Neutrophil (primary cell): ENCODE results near the gene ZNF467.

Experiments used
- H3K27ac ChIP-seq: fragments of 200-600 bp; sonication (generic); 2 replicates; pipeline ENCODE4 v1.5.1; 2016; ENCODE audit warnings: mild to moderate bottlenecking, moderate library complexity
- H3K27me3 ChIP-seq: fragments of 200-600 bp; sonication (generic); 2 replicates; pipeline ENCODE4 v1.6.0; 2016; ENCODE audit warnings: mild to moderate bottlenecking
- H3K36me3 ChIP-seq: fragments of 200-600 bp; sonication (generic); 2 replicates; pipeline ENCODE4 v1.5.1; 2017
- H3K4me1 ChIP-seq, 2 experiments: fragments of 200-600 bp in 1 of 2; sonication (generic) in 1 of 2; 1 replicate in 1 of 2; 2 replicates in 1 of 2; pipeline versions ENCODE4 v1.5.1 to v1.6.1; 2013 to 2016; ENCODE audit warnings: low read depth in 1 of 2, low read length in 1 of 2, mild to moderate bottlenecking in 1 of 2, moderate library complexity in 1 of 2; ENCODE audit not compliant: control insufficient read depth in 1 of 2, insufficient read depth in 1 of 2
- H3K4me3 ChIP-seq, 2 experiments: fragments of 200-600 bp in 1 of 2; sonication (generic) in 1 of 2; 1 replicate in 1 of 2; 2 replicates in 1 of 2; pipeline ENCODE4 v1.5.1; 2013 to 2016; ENCODE audit warnings: low read depth in 1 of 2, low read length in 1 of 2, mild to moderate bottlenecking in 1 of 2, moderate library complexity in 1 of 2
- H3K9me3 ChIP-seq: fragments of 200-600 bp; sonication (generic); 2 replicates; pipeline ENCODE4 v1.5.1; 2016
- TF ChIP-seq, protein P1 (sequence below): fragments of 200-600 bp; sonication (generic); IDR thresholded peaks from 2 replicates; pipeline ENCODE4 v1.5.1; 2016; ENCODE audit warnings: antibody characterized with exemption

The ZNF467 gene

DNA sequence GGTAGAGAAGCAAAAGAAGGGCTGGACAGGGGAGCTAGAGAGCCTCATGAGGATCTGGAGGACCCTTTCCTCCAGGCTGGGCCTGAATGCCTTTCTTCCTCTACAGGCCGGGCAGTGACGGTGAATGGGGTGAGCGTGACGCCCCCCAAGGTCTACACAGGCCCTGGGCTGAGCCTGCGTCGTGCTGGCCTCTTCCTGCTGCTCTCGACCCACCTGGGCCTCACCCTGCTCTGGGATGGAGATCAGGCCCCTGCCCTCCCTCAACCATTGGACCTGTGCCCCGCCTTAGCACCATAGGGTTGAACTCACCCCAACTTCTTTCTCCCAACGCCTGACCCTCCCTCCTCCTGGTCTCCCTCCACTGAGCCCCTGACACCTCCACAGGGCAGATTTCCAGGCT is 12.6 kb upstream of the ZNF467 start:
- H3K4me1 ChIP-seq: peaks cover 3 to 7% of the 10 kb centered on the region in 2 experiments
- peaks cover 68% of the 10 kb centered on the region for H3K27me3 ChIP-seq
- no peaks in the 10 kb centered on the region for H3K9me3 ChIP-seq
- no peaks in the 10 kb centered on the region for H3K36me3 ChIP-seq
- no peak overlapping the region for H3K4me3 ChIP-seq
- H3K27ac ChIP-seq: no peak overlapping the region
- TF ChIP-seq, protein P1, sequence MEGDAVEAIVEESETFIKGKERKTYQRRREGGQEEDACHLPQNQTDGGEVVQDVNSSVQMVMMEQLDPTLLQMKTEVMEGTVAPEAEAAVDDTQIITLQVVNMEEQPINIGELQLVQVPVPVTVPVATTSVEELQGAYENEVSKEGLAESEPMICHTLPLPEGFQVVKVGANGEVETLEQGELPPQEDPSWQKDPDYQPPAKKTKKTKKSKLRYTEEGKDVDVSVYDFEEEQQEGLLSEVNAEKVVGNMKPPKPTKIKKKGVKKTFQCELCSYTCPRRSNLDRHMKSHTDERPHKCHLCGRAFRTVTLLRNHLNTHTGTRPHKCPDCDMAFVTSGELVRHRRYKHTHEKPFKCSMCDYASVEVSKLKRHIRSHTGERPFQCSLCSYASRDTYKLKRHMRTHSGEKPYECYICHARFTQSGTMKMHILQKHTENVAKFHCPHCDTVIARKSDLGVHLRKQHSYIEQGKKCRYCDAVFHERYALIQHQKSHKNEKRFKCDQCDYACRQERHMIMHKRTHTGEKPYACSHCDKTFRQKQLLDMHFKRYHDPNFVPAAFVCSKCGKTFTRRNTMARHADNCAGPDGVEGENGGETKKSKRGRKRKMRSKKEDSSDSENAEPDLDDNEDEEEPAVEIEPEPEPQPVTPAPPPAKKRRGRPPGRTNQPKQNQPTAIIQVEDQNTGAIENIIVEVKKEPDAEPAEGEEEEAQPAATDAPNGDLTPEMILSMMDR: no peak

DNA sequence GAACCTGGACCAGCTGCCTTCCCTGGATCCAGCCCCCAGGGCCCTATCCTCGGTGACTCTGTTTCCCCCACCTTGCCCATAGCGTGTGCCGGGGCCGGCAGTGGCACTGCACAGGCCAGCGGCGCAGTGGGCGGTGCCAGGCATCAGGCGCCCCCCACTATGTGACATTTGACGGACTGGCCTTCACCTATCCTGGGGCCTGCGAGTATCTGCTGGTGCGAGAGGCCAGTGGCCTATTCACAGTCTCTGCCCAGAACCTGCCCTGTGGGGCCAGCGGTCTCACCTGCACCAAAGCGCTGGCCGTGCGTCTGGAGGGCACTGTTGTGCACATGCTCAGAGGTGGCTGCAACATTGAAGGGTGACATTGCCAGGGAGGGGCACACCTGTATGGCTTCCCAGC is 12.0 kb upstream of the ZNF467 start:
- TF ChIP-seq, protein P1: no peak
- H3K27me3 ChIP-seq: peaks cover 63% of the 10 kb centered on the region
- no peaks in the 10 kb centered on the region for H3K9me3 ChIP-seq
- H3K36me3 ChIP-seq: no peaks in the 10 kb centered on the region
- peaks cover 3 to 7% of the 10 kb centered on the region in 2 experiments for H3K4me1 ChIP-seq
- no peak overlapping the region for H3K4me3 ChIP-seq
- no peak overlapping the region for H3K27ac ChIP-seq

DNA sequence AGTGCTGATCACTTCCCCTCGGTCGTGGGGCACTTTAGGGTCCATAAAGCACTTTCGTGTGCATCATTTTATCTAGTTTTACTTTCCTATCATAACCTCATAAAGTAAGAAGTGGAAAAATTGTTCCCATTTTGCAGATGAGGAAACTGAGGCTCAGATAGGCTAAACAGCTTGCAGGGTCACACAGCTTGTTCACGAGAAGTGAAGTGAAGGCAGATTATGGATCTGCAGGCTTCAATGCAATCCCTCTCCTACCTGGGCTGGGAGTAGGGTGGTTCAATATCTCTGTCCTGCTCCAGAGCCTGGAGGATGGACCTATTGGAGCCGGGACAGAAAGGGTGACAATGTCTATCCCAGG is 10.8 kb upstream of the ZNF467 start:
- no peak overlapping the region for H3K27ac ChIP-seq
- no peaks in the 10 kb centered on the region for H3K4me1 ChIP-seq
- TF ChIP-seq, protein P1: no peak
- peaks cover 51% of the 10 kb centered on the region for H3K27me3 ChIP-seq
- no peaks in the 10 kb centered on the region for H3K36me3 ChIP-seq
- H3K4me3 ChIP-seq: no peak overlapping the region
- H3K9me3 ChIP-seq: no peaks in the 10 kb centered on the region

DNA sequence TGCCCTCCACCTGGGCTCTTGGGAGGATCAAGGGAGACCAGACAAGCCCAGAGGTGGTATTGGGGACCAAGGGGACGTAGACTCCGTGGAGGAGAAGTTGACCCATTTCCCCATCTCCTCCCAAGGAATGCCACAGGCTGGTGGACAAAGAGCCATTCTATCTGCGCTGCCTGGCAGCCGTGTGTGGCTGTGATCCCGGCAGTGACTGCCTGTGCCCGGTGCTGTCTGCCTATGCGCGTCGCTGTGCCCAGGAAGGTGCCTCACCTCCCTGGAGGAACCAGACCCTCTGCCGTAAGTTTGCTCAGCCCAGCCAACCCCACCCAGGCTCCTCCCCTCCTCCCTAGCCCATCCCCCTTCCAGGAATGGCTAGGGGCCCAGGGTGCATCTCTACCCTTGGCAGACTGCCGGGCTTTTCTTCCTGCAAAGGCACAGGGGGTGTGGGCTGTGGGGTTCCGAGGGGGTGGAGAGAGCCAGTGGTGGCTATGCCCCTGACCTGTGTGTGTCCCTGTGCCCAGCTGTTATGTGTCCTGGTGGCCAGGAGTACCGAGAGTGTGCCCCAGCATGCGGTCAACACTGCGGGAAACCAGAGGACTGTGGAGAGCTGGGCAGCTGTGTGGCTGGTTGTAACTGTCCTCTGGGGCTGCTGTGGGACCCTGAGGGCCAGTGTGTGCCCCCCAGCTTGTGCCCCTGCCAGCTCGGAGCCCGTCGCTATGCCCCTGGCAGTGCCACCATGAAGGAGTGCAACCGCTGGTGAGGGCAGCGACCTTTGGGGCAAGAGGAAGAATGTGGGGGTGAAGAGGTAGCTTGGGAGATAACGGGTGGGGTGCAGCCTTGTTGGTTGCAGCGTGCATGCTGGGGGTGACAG is 10.2 kb upstream of the ZNF467 start:
- Histone ChIP-seq H3K36me3 (no peaks in the 10 kb centered on the region), H3K4me3 (no peak overlapping the region), H3K27me3 (peaks cover 45% of the 10 kb centered on the region), H3K27ac (no peak overlapping the region), H3K9me3 (no peaks in the 10 kb centered on the region), H3K4me1 (no peaks in the 10 kb centered on the region)
- TF ChIP-seq, protein P1: no peak

DNA sequence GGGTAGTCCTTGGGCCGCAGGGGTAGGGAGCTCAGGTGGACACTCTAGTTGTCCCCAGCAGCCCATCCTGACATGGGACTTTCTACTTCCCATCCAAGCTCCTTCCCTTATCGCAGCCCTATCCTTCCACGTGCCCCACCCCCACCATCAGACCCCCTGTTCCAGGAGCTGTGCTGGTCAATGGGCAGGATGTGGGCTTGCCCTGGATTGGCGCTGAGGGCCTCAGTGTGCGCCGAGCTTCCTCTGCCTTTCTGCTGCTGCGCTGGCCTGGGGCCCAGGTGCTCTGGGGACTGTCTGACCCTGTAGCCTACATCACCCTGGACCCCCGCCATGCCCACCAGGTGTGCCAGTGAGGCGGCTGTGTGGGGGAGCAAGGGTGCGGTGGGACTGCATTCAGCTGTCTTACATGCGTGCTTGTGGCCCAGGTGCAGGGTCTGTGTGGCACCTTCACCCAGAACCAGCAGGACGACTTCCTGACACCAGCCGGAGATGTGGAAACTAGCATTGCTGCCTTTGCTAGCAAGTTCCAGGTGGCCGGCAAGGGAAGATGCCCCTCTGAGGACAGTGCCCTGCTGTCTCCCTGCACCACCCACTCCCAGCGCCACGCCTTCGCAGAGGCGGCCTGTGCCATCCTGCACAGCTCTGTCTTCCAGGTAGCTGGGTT is 9.4 kb upstream of the ZNF467 start:
- H3K9me3 ChIP-seq: no peaks in the 10 kb centered on the region
- H3K4me3 ChIP-seq: no peak overlapping the region
- no peaks in the 10 kb centered on the region for H3K4me1 ChIP-seq
- TF ChIP-seq, protein P1: no peak
- H3K27ac ChIP-seq: no peak overlapping the region
- H3K27me3 ChIP-seq: peaks cover 37% of the 10 kb centered on the region
- no peaks in the 10 kb centered on the region for H3K36me3 ChIP-seq
